Measurements from ENCODE around the gene NXNL1. TPM values are rescaled to one million over a fixed set of nuclear protein-coding genes. Genes with fewer than 3 reads are reported as not detected.

NXNL1 gene
- total RNA-seq, 4 donors from 2014 or later, result not detected

- no peak overlapping the region for H3K4me3 ChIP-seq
- peaks cover 0 to 39% (median 0%) of the 10 kb centered on the region in 3 donors for H3K4me1 ChIP-seq
- no peaks in the 10 kb centered on the region for H3K9me3 ChIP-seq
- H3K27ac ChIP-seq, result no peak overlapping the region
- TF ChIP-seq POLR2A (IDR thresholded peaks at IDR 0.05), result no peak
- no peak for TF ChIP-seq CTCF (IDR thresholded peaks at IDR 0.05)
- no peak for TF ChIP-seq POLR2AphosphoS5 (IDR thresholded peaks at IDR 0.05)
- no peak for TF ChIP-seq EP300 (IDR thresholded peaks at IDR 0.05)
- H3K27me3 ChIP-seq, result no peaks in the 10 kb centered on the region
- ATAC-seq, result no peak
- 100% methylated on average over 1 of the region's 58 CpGs; no CpG with 5 or more reads in 1 of the 2 donors for WGBS, 2 donors (ENCODE audit: low coverage in 1 of 2)
- peaks cover 0 to 50% of the 10 kb centered on the region in 2 donors for H3K36me3 ChIP-seq
Measured at GRCh38 chr19:17486545-17487240, 26.0 kb upstream of the NXNL1 start.

- no peak overlapping the region for H3K4me3 ChIP-seq
- peaks cover 0 to 42% (median 0%) of the 10 kb centered on the region in 3 donors for H3K4me1 ChIP-seq
- no peak for ATAC-seq
- TF ChIP-seq EP300 (IDR thresholded peaks at IDR 0.05) (no peak), POLR2AphosphoS5 (IDR thresholded peaks at IDR 0.05) (no peak), POLR2A (IDR thresholded peaks at IDR 0.05) (no peak), CTCF (IDR thresholded peaks at IDR 0.05) (no peak)
- H3K27ac ChIP-seq, result no peak overlapping the region
- WGBS, 2 donors (ENCODE audit: low coverage in 1 of 2), result 80 to 87% methylated on average over 4 to 6 of the region's 6 CpGs
- H3K27me3 ChIP-seq, result no peaks in the 10 kb centered on the region
- no peaks in the 10 kb centered on the region for H3K9me3 ChIP-seq
- H3K36me3 ChIP-seq, result peaks cover 0 to 38% of the 10 kb centered on the region in 2 donors
Measured at GRCh38 chr19:17484520-17485185, 23.9 kb upstream of the NXNL1 start.

GRCh38 chr19:17483605-17484002, 22.9 kb upstream of the NXNL1 start:
- TF ChIP-seq CTCF (IDR thresholded peaks at IDR 0.05) (no peak), EP300 (IDR thresholded peaks at IDR 0.05) (no peak), POLR2AphosphoS5 (IDR thresholded peaks at IDR 0.05) (no peak), POLR2A (IDR thresholded peaks at IDR 0.05) (no peak)
- Histone ChIP-seq H3K36me3 (peaks cover 0 to 28% of the 10 kb centered on the region in 2 donors), H3K4me3 (no peak overlapping the region), H3K27ac (no peak overlapping the region), H3K4me1 (peaks cover 0 to 33% (median 0%) of the 10 kb centered on the region in 3 donors), H3K27me3 (no peaks in the 10 kb centered on the region), H3K9me3 (no peaks in the 10 kb centered on the region)
- WGBS, 2 donors (ENCODE audit: low coverage in 1 of 2), result 94% methylated on average over 9 of the region's 10 CpGs; no CpG with 5 or more reads in 1 of the 2 donors
- ATAC-seq, result no peak

GRCh38 chr19:17482877-17483604, 22.3 kb upstream of the NXNL1 start:
- H3K9me3 ChIP-seq, result no peaks in the 10 kb centered on the region
- no peaks in the 10 kb centered on the region for H3K27me3 ChIP-seq
- no peak for TF ChIP-seq POLR2A (IDR thresholded peaks at IDR 0.05)
- TF ChIP-seq EP300 (IDR thresholded peaks at IDR 0.05), result no peak
- no peak for TF ChIP-seq CTCF (IDR thresholded peaks at IDR 0.05)
- no peak for TF ChIP-seq POLR2AphosphoS5 (IDR thresholded peaks at IDR 0.05)
- no peak for ATAC-seq
- H3K27ac ChIP-seq, result no peak overlapping the region
- no peak overlapping the region for H3K4me3 ChIP-seq
- H3K36me3 ChIP-seq, result peaks cover 0 to 25% of the 10 kb centered on the region in 2 donors
- WGBS, 2 donors (ENCODE audit: low coverage in 1 of 2), result 72 to 82% methylated on average over 2 to 3 of the region's 3 CpGs
- H3K4me1 ChIP-seq, result peaks cover 0 to 28% (median 0%) of the 10 kb centered on the region in 3 donors
